ENCODE results near the gene SLC13A5.

SLC13A5 gene

DNA sequence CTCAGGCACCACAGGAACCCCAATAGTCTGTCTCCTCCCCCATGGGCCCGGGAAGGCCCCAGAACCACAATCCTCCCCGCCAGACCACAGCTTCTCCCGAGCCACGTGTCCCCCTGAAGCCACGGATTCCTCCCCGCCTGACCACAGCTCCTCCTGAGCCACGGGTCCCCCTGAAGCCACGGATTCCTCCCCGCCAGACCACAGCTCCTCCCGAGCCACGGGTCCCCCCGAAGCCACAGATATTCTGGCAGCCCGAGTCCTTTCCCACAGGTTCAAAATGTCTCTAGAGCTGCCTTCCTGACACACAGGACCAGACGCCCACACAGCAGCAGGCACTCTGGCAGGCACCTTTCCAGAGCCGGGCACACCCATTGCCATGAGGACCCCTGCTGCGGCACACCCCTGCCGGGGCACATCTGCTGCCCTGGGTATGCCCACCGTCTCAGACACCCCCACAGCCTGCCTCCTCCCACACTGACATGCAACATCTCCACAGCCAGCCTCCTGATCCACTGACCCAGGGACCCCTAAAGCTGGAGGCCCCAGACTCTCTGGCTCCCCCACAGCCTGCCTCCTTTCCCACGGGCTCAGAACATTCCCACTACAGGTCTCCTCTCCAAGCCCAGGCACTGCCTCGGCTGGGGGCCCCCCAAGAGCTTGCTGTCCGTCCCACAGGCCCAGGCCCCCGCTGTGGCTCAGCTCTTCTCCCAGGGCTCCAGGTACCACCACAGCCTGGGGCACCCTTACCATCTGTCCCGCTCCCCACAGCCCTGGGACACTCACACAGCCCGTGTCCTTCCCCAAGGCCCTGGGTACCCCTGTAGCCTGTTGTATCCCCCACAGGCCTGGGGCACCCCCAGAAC is 74.9 kb downstream of the SLC13A5 start:
- DNase-seq (ENCODE audit: low read depth) = no peak

DNA sequence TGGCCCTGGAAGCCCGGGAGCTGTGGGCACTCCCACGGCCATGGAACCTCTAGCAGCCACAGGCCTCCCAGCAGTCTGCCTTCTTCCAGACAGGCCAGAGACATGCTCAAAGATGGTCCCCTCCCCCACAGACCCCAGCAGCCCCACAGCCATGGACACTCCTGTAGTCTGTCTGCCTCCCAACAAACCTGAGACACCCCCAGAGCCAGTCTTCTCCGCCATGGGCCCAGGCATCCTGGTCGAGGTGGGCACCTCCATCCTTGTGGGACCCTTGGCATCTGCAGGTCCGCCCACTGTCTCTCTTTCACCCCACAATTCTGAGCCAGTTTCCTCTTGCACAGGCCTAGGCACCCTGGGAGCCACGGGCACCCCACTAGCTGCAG is 75.7 kb downstream of the SLC13A5 start:
- no peak for DNase-seq (ENCODE audit: low read depth)

DNA sequence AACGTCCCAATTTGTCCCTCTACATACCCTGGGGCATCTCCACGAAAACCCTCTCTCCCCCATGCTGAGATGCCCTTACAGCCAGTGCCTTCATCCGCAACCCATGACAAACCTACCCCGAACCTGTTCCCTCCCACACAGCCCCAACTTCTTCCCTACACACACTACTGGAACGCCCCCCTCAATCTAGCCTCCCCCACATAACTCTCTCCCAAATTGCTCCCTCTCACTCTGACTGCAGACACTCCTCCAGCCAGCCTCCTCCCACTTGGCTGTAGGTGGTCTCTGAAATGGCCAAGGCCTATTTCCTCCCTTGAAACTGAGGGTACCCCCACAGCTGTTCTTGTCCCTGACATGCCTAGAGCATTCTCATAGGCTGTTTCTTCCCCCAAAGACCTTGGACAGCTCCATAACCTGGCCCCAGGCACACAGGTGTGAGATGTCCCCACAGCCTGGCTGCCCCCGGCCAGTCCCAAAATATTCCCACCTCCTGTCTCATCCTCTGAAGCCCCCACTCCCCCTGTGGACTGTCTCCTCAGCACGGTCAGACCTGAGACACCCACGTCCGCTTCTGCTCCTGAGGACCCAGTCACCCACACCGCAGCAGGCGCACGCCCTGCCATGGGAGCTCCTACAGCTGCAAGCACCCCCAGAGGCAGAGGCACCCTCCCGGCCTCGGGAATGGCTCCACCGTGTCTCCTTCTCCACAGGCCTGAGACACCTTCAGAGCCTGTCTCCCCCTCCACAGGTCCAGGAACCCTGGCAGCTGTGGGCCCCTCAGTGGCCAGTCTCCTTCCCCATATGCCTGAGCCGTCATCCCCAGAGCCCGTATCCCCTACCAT is 76.3 kb downstream of the SLC13A5 start:
- DNase-seq (ENCODE audit: low read depth) = no peak

DNA sequence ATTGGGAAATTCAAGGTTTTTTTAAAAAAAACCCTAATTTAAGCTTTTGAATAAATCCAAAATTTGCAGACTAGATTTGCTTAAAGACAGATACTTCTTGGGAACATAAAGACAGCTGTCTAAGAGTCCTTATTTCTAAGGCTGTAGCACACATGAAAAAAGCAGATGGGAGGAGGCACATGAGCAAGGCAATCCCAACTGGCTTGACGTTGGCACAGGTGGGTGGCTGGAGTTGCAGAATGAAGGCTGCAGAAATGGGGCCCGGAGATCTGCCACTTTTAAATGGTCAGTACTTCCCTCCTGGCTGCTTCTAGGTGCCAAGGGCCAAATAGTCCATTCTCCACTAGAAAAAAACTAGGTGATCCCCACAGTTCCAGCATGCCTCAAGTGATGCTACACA is 77.1 kb downstream of the SLC13A5 start:
- DNase-seq (ENCODE audit: low read depth) = no peak
